HEK293 (cell line): ENCODE results near the gene GALNT10.

Experiments
- CTCF ChIA-PET: fragments of 350-600 bp; formaldehyde crosslinking; extraction: SDS; loops from one replicate; lab custom pipeline; 2021; ENCODE audit warnings: antibody characterized with exemption; lab: Yijun Ruan, JAX
- POLR2A ChIA-PET: fragments of 300-600 bp; formaldehyde crosslinking; extraction: SDS; loops from one replicate; lab custom pipeline; 2020; ENCODE audit warnings: antibody characterized with exemption, inconsistent platforms; lab: Yijun Ruan, JAX
- H3K27ac ChIP-seq: fragments of 200-500 bp; sonication (Bioruptor generic); 2 replicates; pipeline ENCODE4 v1.5.1; 2014; ENCODE audit warnings: low read depth, low read length, control low read depth, inconsistent platforms; ENCODE audit errors: extremely low read depth
- H3K36me3 ChIP-seq, 2 experiments: fragments of 200-500 bp in 1 of 2; sonication (Bioruptor generic) in 1 of 2; 1 replicate in 1 of 2; 2 replicates in 1 of 2; pipeline ENCODE4 v1.5.1; 2014 to 2017; ENCODE audit warnings: inconsistent platforms in 2 of 2, low read length in 2 of 2; ENCODE audit not compliant: control insufficient read depth in 2 of 2, insufficient read depth in 1 of 2
- H3K4me1 ChIP-seq: fragments of 200-500 bp; sonication (Bioruptor generic); 2 replicates; pipeline ENCODE4 v1.5.1; 2014; ENCODE audit warnings: mild to moderate bottlenecking, low read length, inconsistent platforms; ENCODE audit not compliant: control insufficient read depth, insufficient read depth
- H3K4me3 ChIP-seq: 2 replicates; pipeline ENCODE4 v1.5.1; 2011; ENCODE audit warnings: low read depth, mild to moderate bottlenecking, control low read depth, low read length, moderate library complexity
- H3K9me3 ChIP-seq: fragments of 200-500 bp; sonication (Bioruptor generic); 2 replicates; pipeline ENCODE4 v1.5.1; 2014; ENCODE audit warnings: low read depth, low read length, inconsistent platforms; ENCODE audit not compliant: control insufficient read depth, insufficient read depth
- EGR2 ChIP-seq: fragments of 450-650 bp; formaldehyde crosslinking; IDR thresholded peaks from 2 replicates; pipeline ENCODE4 v1.5.1; 2016; ENCODE audit warnings: low read depth, missing biosample characterization, missing genetic modification characterization
- GFI1B ChIP-seq: fragments of 450-650 bp; formaldehyde crosslinking; IDR thresholded peaks from 2 replicates; pipeline ENCODE4 v1.5.1; 2016; ENCODE audit warnings: missing biosample characterization, missing genetic modification characterization
- HOXC10 ChIP-seq: sonication (generic); formaldehyde crosslinking; IDR thresholded peaks from 2 replicates; pipeline ENCODE4 v1.8.1; 2023; ENCODE audit warnings: mild to moderate bottlenecking, missing genetic modification reagents
- KLF1 ChIP-seq: fragments of 450-650 bp; formaldehyde crosslinking; IDR thresholded peaks from 2 replicates; pipeline ENCODE4 v1.5.1; 2016; ENCODE audit warnings: missing biosample characterization, missing genetic modification characterization
- KLF8 ChIP-seq: fragments of 450-650 bp; formaldehyde crosslinking; IDR thresholded peaks from 2 replicates; pipeline ENCODE4 v1.5.1; 2016; ENCODE audit warnings: missing biosample characterization, missing genetic modification characterization
- MEIS1 ChIP-seq: sonication (generic); formaldehyde crosslinking; IDR thresholded peaks from 2 replicates; pipeline ENCODE4 v1.8.1; 2022; ENCODE audit warnings: missing genetic modification reagents, mild to moderate bottlenecking, borderline replicate concordance
- SP3 ChIP-seq: fragments of 450-650 bp; formaldehyde crosslinking; IDR thresholded peaks from 2 replicates; pipeline ENCODE4 v1.5.1; 2016; ENCODE audit warnings: missing biosample characterization, missing genetic modification characterization
- ZFP37 ChIP-seq: fragments of 450-650 bp; formaldehyde crosslinking; IDR thresholded peaks from 2 replicates; pipeline ENCODE4 v1.5.1; 2016; ENCODE audit warnings: missing biosample characterization, missing genetic modification characterization
- ZIC2 ChIP-seq: fragments of 450-650 bp; formaldehyde crosslinking; IDR thresholded peaks from 2 replicates; pipeline ENCODE4 v1.5.1; 2016; ENCODE audit warnings: missing biosample characterization, missing genetic modification characterization
- ZNF175 ChIP-seq: fragments of 450-650 bp; formaldehyde crosslinking; IDR thresholded peaks from 2 replicates; pipeline ENCODE4 v1.5.1; 2016; ENCODE audit warnings: missing biosample characterization, missing genetic modification characterization
- ZNF18 ChIP-seq: fragments of 450-650 bp; formaldehyde crosslinking; IDR thresholded peaks from 2 replicates; pipeline ENCODE4 v1.5.1; 2016; ENCODE audit warnings: missing biosample characterization, missing genetic modification characterization
- ZNF2 ChIP-seq: fragments of 450-650 bp; formaldehyde crosslinking; IDR thresholded peaks from 2 replicates; pipeline ENCODE4 v1.5.1; 2016; ENCODE audit warnings: missing biosample characterization, missing genetic modification characterization
- ZNF23 ChIP-seq: fragments of 450-650 bp; formaldehyde crosslinking; IDR thresholded peaks from 2 replicates; pipeline ENCODE4 v1.5.1; 2016; ENCODE audit warnings: missing biosample characterization, missing genetic modification characterization, borderline replicate concordance
- ZNF366 ChIP-seq: fragments of 450-650 bp; formaldehyde crosslinking; conservative IDR thresholded peaks from 2 replicates; pipeline ENCODE4 v1.5.1; 2016; ENCODE audit warnings: missing biosample characterization, missing genetic modification characterization
- ZNF394 ChIP-seq: fragments of 450-650 bp; formaldehyde crosslinking; IDR thresholded peaks from 2 replicates; pipeline ENCODE4 v1.5.1; 2016; ENCODE audit warnings: missing biosample characterization, missing genetic modification characterization, mild to moderate bottlenecking, moderate library complexity, borderline replicate concordance
- ZNF433 ChIP-seq: fragments of 450-650 bp; formaldehyde crosslinking; IDR thresholded peaks from 2 replicates; pipeline ENCODE4 v1.5.1; 2016; ENCODE audit warnings: missing biosample characterization, missing genetic modification characterization, low read depth
- ZNF571 ChIP-seq: fragments of 450-650 bp; formaldehyde crosslinking; IDR thresholded peaks from 2 replicates; pipeline ENCODE4 v1.5.0; 2017; ENCODE audit warnings: missing biosample characterization, missing genetic modification characterization
- ZNF600 ChIP-seq: fragments of 450-650 bp; formaldehyde crosslinking; IDR thresholded peaks from 2 replicates; pipeline ENCODE4 v1.5.1; 2016; ENCODE audit warnings: missing biosample characterization, missing genetic modification characterization
- ZNF792 ChIP-seq: fragments of 450-650 bp; formaldehyde crosslinking; IDR thresholded peaks from 2 replicates; pipeline ENCODE4 v1.5.1; 2016; ENCODE audit warnings: missing biosample characterization, missing genetic modification characterization
- ZSCAN30 ChIP-seq: fragments of 450-650 bp; IDR thresholded peaks from 2 replicates; pipeline ENCODE4 v1.5.1; 2018; ENCODE audit warnings: missing biosample characterization, mild to moderate bottlenecking, missing genetic modification characterization, moderate library complexity
- TF ChIP-seq, protein P1 (sequence below): fragments of 450-650 bp; formaldehyde crosslinking; IDR thresholded peaks from 2 replicates; pipeline ENCODE4 v1.5.1; 2017; ENCODE audit warnings: missing biosample characterization, missing genetic modification characterization
- TF ChIP-seq, protein P2 (sequence below): fragments of 450-650 bp; formaldehyde crosslinking; IDR thresholded peaks from 2 replicates; pipeline ENCODE4; 2016; ENCODE audit warnings: missing biosample characterization, missing genetic modification characterization
- TF ChIP-seq, protein P3 (sequence below): fragments of 450-650 bp; formaldehyde crosslinking; IDR thresholded peaks from 2 replicates; pipeline ENCODE4 v1.5.1; 2016; ENCODE audit warnings: missing biosample characterization, missing genetic modification characterization

GALNT10 gene

DNA sequence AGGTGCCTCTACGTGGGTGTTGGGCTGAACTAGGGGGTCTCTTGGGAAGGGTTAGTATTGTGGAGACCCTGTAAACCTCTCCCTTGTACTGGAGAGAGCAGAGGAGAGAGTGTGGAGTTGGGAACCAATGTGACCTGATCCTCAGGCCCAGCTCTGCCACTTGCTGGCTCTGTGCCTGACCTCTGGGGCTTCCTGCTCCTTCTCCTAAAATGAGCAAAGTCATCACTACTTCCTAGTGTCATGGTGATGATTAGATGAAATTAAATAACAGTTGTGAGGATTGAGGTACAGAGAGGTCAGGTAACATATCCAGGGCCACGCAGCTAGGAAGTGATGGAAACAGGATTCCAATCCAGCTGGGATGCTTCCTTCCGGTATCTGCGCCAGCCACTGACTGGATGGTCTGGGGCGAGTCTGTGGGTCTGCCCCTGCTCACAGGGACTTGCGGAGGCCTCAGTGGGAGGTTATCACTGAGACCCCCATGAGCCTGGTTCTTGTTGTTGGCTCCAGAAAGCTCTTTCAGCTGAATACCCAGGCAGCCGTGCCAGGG lies 9.2 kb downstream of the GALNT10 start:
- Histone ChIP-seq H3K4me1 (no peaks in the 10 kb centered on the region), H3K27ac (no peak overlapping the region), H3K36me3 (peaks cover 0 to 13% of the 10 kb centered on the region in 2 experiments; a peak in 1 of 3 replicates), H3K4me3 (no peak overlapping the region), H3K9me3 (no peaks in the 10 kb centered on the region)
- POLR2A ChIA-PET: interaction anchor here (1.5 kb wide), 1 partner anchor 10 kb away, joined by 5 read pairs; the partner anchor contains the start of gene GALNT10
- no peak for TF ChIP-seq ZIC2
- TF ChIP-seq ZNF433: no peak
- TF ChIP-seq ZNF792: no peak
- no peak for TF ChIP-seq KLF8 (tag by site-specific recombination)
- TF ChIP-seq, protein P1, sequence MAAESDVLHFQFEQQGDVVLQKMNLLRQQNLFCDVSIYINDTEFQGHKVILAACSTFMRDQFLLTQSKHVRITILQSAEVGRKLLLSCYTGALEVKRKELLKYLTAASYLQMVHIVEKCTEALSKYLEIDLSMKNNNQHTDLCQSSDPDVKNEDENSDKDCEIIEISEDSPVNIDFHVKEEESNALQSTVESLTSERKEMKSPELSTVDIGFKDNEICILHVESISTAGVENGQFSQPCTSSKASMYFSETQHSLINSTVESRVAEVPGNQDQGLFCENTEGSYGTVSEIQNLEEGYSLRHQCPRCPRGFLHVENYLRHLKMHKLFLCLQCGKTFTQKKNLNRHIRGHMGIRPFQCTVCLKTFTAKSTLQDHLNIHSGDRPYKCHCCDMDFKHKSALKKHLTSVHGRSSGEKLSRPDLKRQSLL (tag by site-specific recombination): no peak
- TF ChIP-seq ZNF18 (tag by site-specific recombination): no peak
- TF ChIP-seq, protein P2, sequence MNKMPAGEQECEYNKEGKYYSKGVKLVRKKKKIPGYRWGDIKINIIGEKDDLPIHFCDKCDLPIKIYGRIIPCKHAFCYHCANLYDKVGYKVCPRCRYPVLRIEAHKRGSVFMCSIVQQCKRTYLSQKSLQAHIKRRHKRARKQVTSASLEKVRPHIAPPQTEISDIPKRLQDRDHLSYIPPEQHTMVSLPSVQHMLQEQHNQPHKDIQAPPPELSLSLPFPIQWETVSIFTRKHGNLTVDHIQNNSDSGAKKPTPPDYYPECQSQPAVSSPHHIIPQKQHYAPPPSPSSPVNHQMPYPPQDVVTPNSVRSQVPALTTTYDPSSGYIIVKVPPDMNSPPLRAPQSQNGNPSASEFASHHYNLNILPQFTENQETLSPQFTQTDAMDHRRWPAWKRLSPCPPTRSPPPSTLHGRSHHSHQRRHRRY (tag by site-specific recombination): no peak
- no peak for TF ChIP-seq GFI1B (tag by site-specific recombination)
- TF ChIP-seq ZSCAN30 (tag by site-specific recombination): no peak
- TF ChIP-seq KLF1: no peak
- TF ChIP-seq ZNF394 (tag by site-specific recombination): no peak
- TF ChIP-seq EGR2 (tag by site-specific recombination): no peak
- no peak for TF ChIP-seq ZNF366
- no peak for TF ChIP-seq ZNF571 (tag by site-specific recombination)
- no peak for TF ChIP-seq ZFP37
- no peak for TF ChIP-seq ZNF600
- TF ChIP-seq, protein P3, sequence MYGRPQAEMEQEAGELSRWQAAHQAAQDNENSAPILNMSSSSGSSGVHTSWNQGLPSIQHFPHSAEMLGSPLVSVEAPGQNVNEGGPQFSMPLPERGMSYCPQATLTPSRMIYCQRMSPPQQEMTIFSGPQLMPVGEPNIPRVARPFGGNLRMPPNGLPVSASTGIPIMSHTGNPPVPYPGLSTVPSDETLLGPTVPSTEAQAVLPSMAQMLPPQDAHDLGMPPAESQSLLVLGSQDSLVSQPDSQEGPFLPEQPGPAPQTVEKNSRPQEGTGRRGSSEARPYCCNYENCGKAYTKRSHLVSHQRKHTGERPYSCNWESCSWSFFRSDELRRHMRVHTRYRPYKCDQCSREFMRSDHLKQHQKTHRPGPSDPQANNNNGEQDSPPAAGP: no peak
- no peak for TF ChIP-seq HOXC10
- CTCF ChIA-PET: no interaction called here

DNA sequence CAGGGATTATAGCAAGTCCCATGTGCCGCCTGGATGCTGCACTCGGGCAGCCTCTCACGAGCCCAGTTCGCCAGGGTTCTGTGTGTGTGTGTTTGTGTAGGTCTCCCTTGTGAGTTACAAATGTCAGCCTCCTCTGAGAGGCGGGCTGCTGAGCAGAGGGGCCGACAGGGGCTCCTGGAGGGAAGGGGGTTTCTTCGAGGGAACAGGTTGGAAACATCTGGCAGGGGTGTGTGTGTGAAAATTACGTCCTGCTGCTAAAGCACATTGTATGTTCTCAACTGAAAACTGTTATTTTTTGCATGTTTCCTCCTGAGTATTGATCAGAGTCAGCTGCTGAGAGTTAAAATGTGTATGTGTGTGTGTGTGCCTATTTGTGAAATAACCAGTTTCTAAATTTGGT lies 9.7 kb downstream of the GALNT10 start:
- Histone ChIP-seq H3K9me3 (no peaks in the 10 kb centered on the region), H3K27ac (no peak overlapping the region), H3K4me1 (no peaks in the 10 kb centered on the region), H3K36me3 (peaks cover 0 to 11% of the 10 kb centered on the region in 2 experiments; a peak in 1 of 3 replicates), H3K4me3 (no peak overlapping the region)
- ChIA-PET CTCF (no interaction called here), POLR2A (no interaction called here)
- TF ChIP-seq SP3 (tag by site-specific recombination) (no peak), ZNF175 (tag by site-specific recombination) (no peak), ZNF2 (tag by site-specific recombination) (no peak), ZNF23 (no peak), MEIS1 (CRISPR knock-in tag) (no peak)
